Esophagus squamous epithelium (tissue), 5 donors: Measurements from ENCODE around the gene CCAR1. TPM values are rescaled to one million over a fixed set of nuclear protein-coding genes. Genes with fewer than 3 reads are reported as not detected.
"Not testable (repeated sequence)": the region's sequence is repeated elsewhere in the genome, so short reads cannot be mapped to it uniquely, and the experiment has no call there.

Experiments
- DNase-seq: peaks from one replicate; lab custom pipeline; 2025; lab: John Stamatoyannopoulos, UW
- H3K27ac ChIP-seq, 4 donors: fragments of 200-600 bp; sonication (generic); one replicate each; pipeline ENCODE4 v1.5.1; 2016 to 2019; ENCODE audit warnings: mild to moderate bottlenecking in 1 of 4
- H3K27me3 ChIP-seq, 4 donors: fragments of 200-600 bp; sonication (generic); 1 replicate in 3 of 4; 2 replicates in 1 of 4; pipeline versions ENCODE4 v1.5.1 to v1.6.0; 2017 to 2021; ENCODE audit warnings: antibody characterized with exemption in 1 of 4
- H3K36me3 ChIP-seq, 3 donors: fragments of 200-600 bp; sonication (generic); one replicate each; pipeline ENCODE4 v1.5.1; 2016 to 2019
- H3K4me1 ChIP-seq, 3 donors: fragments of 200-600 bp; sonication (generic); one replicate each; pipeline ENCODE4 v1.5.1; 2017 to 2019
- H3K4me3 ChIP-seq, 4 donors: fragments of 200-600 bp; sonication (generic); 1 replicate in 3 of 4; 2 replicates in 1 of 4; pipeline ENCODE4 v1.5.1; 2016 to 2019; ENCODE audit warnings: mild to moderate bottlenecking in 2 of 4, moderate library complexity in 1 of 4
- H3K9me3 ChIP-seq, 3 donors: fragments of 200-600 bp; sonication (generic); one replicate each; pipeline ENCODE4 v1.5.1; 2016 to 2019
- CTCF ChIP-seq, 6 experiments: fragments of 450-650 bp in 4 of 6; fragments of 200-600 bp in 2 of 6; sonication (generic) in 2 of 6; IDR thresholded peaks; one replicate each; pipeline ENCODE4 v1.5.1; 2016 to 2019; ENCODE audit warnings: antibody characterized with exemption in 6 of 6, mild to moderate bottlenecking in 4 of 6, moderate library complexity in 4 of 6
- POLR2A ChIP-seq, 4 donors: fragments of 450-650 bp; IDR thresholded peaks; one replicate each; pipeline ENCODE4 v1.6.1; 2017; ENCODE audit warnings: antibody characterized with exemption in 4 of 4, mild to moderate bottlenecking in 4 of 4, moderate library complexity in 3 of 4
- WGBS, 2 donors: methylation state at CpG; one replicate each; pipeline ENCODE4 v1.1.5; 2018; 5-methylcytosine and 5-hydroxymethylcytosine counted together
- intact Hi-C: fragments of 100-400 bp; cut with DNase I; formaldehyde crosslinking; loops from one replicate; pipeline ENCODE4 v1.15.0; 2022
- total RNA-seq, 4 donors: library from RNA; depleted of rRNA; stranded (reverse); fragments of >200 nt; gene quantifications; one replicate each; pipeline ENCODE4 v1.1.0, GENCODE V29; 2016
- donor health status: DM: yes; HTN: yes; CAD: no.

Gene CCAR1
- total RNA-seq, 4 donors from 2014 or later: 30.4 to 60.1 (median 44.1) TPM

- no peaks in the 10 kb centered on the region for H3K9me3 ChIP-seq
- no peaks in the 10 kb centered on the region for H3K27me3 ChIP-seq
- no peak overlapping the region for H3K4me3 ChIP-seq
- H3K36me3 ChIP-seq: peaks cover 12 to 99% (median 57%) of the 10 kb centered on the region in 3 donors
- H3K4me1 ChIP-seq: no peaks in the 10 kb centered on the region
- DNase-seq: no peak
- no peak overlapping the region for H3K27ac ChIP-seq
- 68 to 88% methylated on average over 5 of the region's 5 CpGs for WGBS, 2 donors
- no peak for TF ChIP-seq POLR2A (IDR thresholded peaks at IDR 0.05)
- TF ChIP-seq CTCF (IDR thresholded peaks at IDR 0.05): no peak
- intact Hi-C loops: no loop called here
Observed at GRCh38 chr10:68759967-68760366, 38.9 kb downstream of the CCAR1 start.

- H3K4me3 ChIP-seq, H3K27ac ChIP-seq, intact Hi-C loops, DNase-seq, H3K4me1 ChIP-seq, H3K27me3 ChIP-seq, H3K9me3 ChIP-seq: not testable (repeated sequence)
- H3K36me3 ChIP-seq: peaks cover 12 to 99% (median 66%) of the 10 kb centered on the region in 3 donors
- WGBS, 2 donors: 86 to 95% methylated on average over 7 of the region's 7 CpGs
Observed at GRCh38 chr10:68767407-68767806, 46.4 kb downstream of the CCAR1 start.

- no peaks in the 10 kb centered on the region for H3K27me3 ChIP-seq
- intact Hi-C loops: no loop called here
- DNase-seq: no peak
- TF ChIP-seq POLR2A (IDR thresholded peaks at IDR 0.05): no peak
- no peak for TF ChIP-seq CTCF (IDR thresholded peaks at IDR 0.05)
- H3K4me3 ChIP-seq: no peak overlapping the region
- H3K9me3 ChIP-seq: no peaks in the 10 kb centered on the region
- peaks cover 0 to 99% (median 12%) of the 10 kb centered on the region in 3 donors for H3K36me3 ChIP-seq
- no peak overlapping the region for H3K27ac ChIP-seq
- WGBS, 2 donors: 76 to 91% methylated on average over 6 of the region's 6 CpGs
- H3K4me1 ChIP-seq: no peaks in the 10 kb centered on the region
Observed at GRCh38 chr10:68781613-68782574, 60.9 kb downstream of the CCAR1 start.

- no peaks in the 10 kb centered on the region for H3K4me1 ChIP-seq
- no peak overlapping the region for H3K27ac ChIP-seq
- intact Hi-C loops: no loop called here
- peaks cover 8 to 99% (median 24%) of the 10 kb centered on the region in 3 donors for H3K36me3 ChIP-seq
- TF ChIP-seq POLR2A (IDR thresholded peaks at IDR 0.05): no peak
- no peak for TF ChIP-seq CTCF (IDR thresholded peaks at IDR 0.05)
- 90 to 93% methylated on average over 7 of the region's 7 CpGs for WGBS, 2 donors
- no peak for DNase-seq
- no peak overlapping the region for H3K4me3 ChIP-seq
- H3K27me3 ChIP-seq: no peaks in the 10 kb centered on the region
- no peaks in the 10 kb centered on the region for H3K9me3 ChIP-seq
Observed at GRCh38 chr10:68784476-68784875, 63.4 kb downstream of the CCAR1 start.

GRCh38 chr10:68787813-68788212, 66.8 kb downstream of the CCAR1 start:
- H3K36me3 ChIP-seq: peaks cover 8 to 100% (median 38%) of the 10 kb centered on the region in 3 donors

More at GRCh38 chr10:68787813-68788212, 66.8 kb downstream of the CCAR1 start:
- intact Hi-C loops: no loop called here
- no peak overlapping the region for H3K4me3 ChIP-seq
- no peak for TF ChIP-seq POLR2A (IDR thresholded peaks at IDR 0.05)
- no peak for TF ChIP-seq CTCF (IDR thresholded peaks at IDR 0.05)
- DNase-seq: no peak
- no peaks in the 10 kb centered on the region for H3K4me1 ChIP-seq
- H3K9me3 ChIP-seq: no peaks in the 10 kb centered on the region
- H3K27me3 ChIP-seq: no peaks in the 10 kb centered on the region
- 80 to 93% methylated on average over 3 of the region's 3 CpGs for WGBS, 2 donors
- no peak overlapping the region for H3K27ac ChIP-seq
